ENCODE data around the gene ATXN7.

The ATXN7 gene

GRCh38 chr3:63973406-63973805 lies 109.7 kb downstream of the ATXN7 start:
- TF ChIP-seq, protein P1, sequence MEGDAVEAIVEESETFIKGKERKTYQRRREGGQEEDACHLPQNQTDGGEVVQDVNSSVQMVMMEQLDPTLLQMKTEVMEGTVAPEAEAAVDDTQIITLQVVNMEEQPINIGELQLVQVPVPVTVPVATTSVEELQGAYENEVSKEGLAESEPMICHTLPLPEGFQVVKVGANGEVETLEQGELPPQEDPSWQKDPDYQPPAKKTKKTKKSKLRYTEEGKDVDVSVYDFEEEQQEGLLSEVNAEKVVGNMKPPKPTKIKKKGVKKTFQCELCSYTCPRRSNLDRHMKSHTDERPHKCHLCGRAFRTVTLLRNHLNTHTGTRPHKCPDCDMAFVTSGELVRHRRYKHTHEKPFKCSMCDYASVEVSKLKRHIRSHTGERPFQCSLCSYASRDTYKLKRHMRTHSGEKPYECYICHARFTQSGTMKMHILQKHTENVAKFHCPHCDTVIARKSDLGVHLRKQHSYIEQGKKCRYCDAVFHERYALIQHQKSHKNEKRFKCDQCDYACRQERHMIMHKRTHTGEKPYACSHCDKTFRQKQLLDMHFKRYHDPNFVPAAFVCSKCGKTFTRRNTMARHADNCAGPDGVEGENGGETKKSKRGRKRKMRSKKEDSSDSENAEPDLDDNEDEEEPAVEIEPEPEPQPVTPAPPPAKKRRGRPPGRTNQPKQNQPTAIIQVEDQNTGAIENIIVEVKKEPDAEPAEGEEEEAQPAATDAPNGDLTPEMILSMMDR (IDR thresholded peaks at IDR 0.05; ENCODE audit: control insufficient read depth, extremely low read depth, insufficient read depth): no peak
- no peak for DNase-seq (ENCODE audit: low read depth)
- H3K4me3 ChIP-seq (ENCODE audit: low read depth, low read length): no peak overlapping the region

DNA sequence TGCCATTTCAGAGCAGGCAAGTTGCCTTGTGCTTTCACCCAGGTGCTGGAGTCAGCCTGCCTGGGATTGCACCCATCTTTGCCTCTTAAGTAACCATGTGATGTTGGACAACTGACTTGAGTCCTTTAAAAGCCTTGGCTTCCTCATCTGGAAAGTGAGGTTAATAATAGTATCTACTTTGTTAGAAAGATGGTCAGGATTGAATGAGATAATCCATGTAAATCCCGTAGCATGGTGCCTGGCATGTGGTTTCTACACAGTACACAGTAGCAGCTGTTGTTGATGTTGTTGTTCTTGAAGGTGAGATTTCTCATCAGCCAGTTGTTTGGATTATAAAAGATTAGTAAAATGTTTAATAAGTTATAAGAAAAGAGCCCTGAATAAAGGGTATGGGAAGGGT lies 110.8 kb downstream of the ATXN7 start:
- no peak overlapping the region for H3K4me3 ChIP-seq (ENCODE audit: low read depth, low read length)
- TF ChIP-seq, protein P1 (IDR thresholded peaks at IDR 0.05; ENCODE audit: control insufficient read depth, extremely low read depth, insufficient read depth): no peak
- DNase-seq (ENCODE audit: low read depth): no peak

DNA sequence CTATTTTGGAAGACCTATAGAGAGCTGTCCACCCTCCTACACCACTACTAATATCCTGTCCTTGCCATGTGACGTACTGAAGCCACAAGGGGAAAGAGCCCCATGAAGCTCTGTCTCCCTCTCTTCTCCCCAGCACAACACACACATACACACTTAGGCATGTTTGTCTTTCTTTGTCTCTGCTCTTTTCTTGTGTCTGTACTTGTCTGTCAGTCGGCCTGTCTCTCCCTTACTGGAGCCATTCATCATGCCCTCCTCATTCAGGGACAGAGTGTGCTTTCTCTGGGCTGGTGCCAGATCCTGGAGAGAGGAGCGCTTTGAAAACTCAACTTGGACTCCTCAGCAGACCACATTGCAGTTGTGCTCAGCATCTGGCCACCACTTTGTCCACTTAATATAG lies 112.1 kb downstream of the ATXN7 start:
- H3K4me3 ChIP-seq (ENCODE audit: low read depth, low read length): no peak overlapping the region
- DNase-seq (ENCODE audit: low read depth): no peak
- TF ChIP-seq, protein P1 (IDR thresholded peaks at IDR 0.05; ENCODE audit: control insufficient read depth, extremely low read depth, insufficient read depth): no peak

- DNase-seq (ENCODE audit: low read depth): no peak
- TF ChIP-seq, protein P1 (IDR thresholded peaks at IDR 0.05; ENCODE audit: control insufficient read depth, extremely low read depth, insufficient read depth): no peak
Measured at GRCh38 chr3:63976161-63976871, 112.6 kb downstream of the ATXN7 start.

GRCh38 chr3:63976872-63977200 lies 113.2 kb downstream of the ATXN7 start:
- no peak for DNase-seq (ENCODE audit: low read depth)
- TF ChIP-seq, protein P1 (IDR thresholded peaks at IDR 0.05; ENCODE audit: control insufficient read depth, extremely low read depth, insufficient read depth): no peak
- H3K4me3 ChIP-seq (ENCODE audit: low read depth, low read length): no peak overlapping the region

More at GRCh38 chr3:63976161-63976871, 112.6 kb downstream of the ATXN7 start:
- no peak overlapping the region for H3K4me3 ChIP-seq (ENCODE audit: low read depth, low read length)

- no peak for DNase-seq (ENCODE audit: low read depth)
- no peak overlapping the region for H3K4me3 ChIP-seq (ENCODE audit: low read depth, low read length)
- TF ChIP-seq, protein P1 (IDR thresholded peaks at IDR 0.05; ENCODE audit: control insufficient read depth, extremely low read depth, insufficient read depth): no peak
Measured at GRCh38 chr3:63977893-63978292, 114.2 kb downstream of the ATXN7 start.

All from LNCaP clone FGC (cell line).